Activated CD4-positive, alpha-beta memory T cell treated with anti-CD3 and anti-CD28 coated beads for 36 hours (primary cell): ENCODE results near the gene MACIR. TPM values are rescaled to one million over a fixed set of nuclear protein-coding genes. Genes with fewer than 3 reads are reported as not detected.

Experiments
- total RNA-seq, 2 experiments: library from RNA; stranded (reverse); gene quantifications; one replicate each; pipeline ENCODE4 v1.2.3, GENCODE V29; 2021

The MACIR gene
- total RNA-seq, 2 experiments from 2014 or later: 6.6 to 7.4 TPM

Other genes with a start within 250 kb of the MACIR start
- 10 to 100 TPM in 1 of 2 experiments, 1 to 10 TPM in 1; 9.7 to 10.7 TPM for gene GIN1, start 138.6 kb upstream of the MACIR start, total RNA-seq
- gene PPIP5K2, start 138.5 kb upstream of the MACIR start, total RNA-seq: 10 to 100 TPM; 40.6 to 44.4 TPM